Iris pigment epithelial cell (primary cell): ENCODE data around the gene CMKLR1.

Source experiments
- DNase-seq: peaks from one replicate; pipeline ENCODE4 v3.0.0-alpha.2; 2011; ENCODE audit warnings: low read depth

The CMKLR1 gene

GRCh38 chr12:108335349-108336119 lies 3.6 kb downstream of the CMKLR1 start:
- no peak for DNase-seq

DNA sequence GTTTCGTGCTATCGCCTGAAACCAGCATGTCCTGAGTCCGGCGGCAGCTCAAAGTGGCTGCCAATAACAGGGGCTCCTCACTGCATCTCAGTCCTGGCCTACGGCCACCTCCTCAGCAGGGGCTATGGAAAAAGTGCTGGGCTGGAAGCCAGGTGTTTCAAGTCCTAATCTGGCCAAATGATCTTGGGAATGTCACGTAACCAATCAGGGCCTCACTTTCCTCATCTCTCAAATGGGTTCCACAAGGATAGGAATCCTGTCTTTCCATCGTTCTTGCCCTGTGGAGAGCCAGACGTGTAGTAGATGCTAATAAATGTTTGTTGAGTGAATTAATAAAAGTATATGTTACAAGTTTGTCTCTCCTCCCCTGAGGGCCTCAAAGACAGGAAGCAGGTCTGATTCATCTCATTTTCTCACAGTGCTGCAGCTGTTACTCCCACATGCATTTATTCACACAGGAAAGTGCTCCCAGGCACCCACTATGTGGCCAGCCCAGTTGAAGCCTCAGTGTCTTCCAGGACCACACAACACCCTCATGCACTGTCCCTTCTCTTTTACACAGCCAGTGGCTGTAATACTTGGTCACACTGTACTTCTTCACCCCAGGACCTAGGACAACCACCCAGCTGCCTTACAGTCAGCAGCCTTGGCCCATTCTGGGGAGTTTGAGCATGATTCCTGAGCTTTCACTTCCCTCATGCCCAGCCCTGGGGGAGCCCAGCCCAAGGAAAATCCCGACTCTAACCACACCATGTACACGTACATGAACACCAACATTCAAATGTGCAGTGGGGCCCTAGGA lies 5.0 kb downstream of the CMKLR1 start:
- peak; percentile 58 for DNase-seq

GRCh38 chr12:108332791-108333382 lies 6.2 kb downstream of the CMKLR1 start:
- no peak for DNase-seq

GRCh38 chr12:108328420-108328819 lies 10.7 kb downstream of the CMKLR1 start:
- DNase-seq = no peak

DNA sequence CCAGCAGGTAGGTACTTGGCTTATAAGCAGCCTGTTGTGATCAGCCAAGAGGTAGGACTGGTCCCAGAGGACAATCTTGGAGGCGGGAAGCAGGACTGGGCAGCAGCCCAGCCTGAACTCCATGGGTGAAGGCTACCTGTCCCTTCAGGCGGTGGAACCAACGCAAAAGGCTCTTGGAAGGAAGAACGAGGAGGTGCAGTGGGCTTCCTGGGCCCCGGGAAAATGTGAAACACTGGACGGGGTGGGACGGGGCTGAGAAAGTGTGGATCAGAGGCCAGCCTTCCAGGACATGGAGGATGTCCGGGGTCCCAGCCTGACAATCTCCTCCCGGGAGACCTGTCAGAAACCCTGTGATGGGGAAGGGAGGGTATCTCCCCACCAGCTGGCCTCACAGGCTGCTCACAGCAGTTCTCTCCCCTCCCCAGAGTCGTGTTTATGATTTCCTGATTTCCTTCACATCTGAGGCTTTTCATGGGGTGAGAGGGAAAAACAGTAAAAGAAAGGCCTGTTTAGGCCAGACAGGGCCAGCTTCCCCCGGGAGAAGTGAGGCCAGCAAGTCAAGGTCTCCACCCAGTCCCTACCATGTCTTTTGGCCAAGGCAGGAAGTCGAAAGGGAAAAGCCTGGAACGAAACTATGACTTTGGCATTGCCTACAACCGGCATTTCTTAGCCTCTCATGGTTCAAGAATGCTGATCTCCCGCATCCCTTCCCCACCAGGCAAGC lies 11.3 kb downstream of the CMKLR1 start:
- DNase-seq = no peak

- no peak for DNase-seq
These were observed 12.8 kb downstream of the CMKLR1 start for GRCh38 chr12:108326254-108326750.

- no peak for DNase-seq
These were observed 13.6 kb downstream of the CMKLR1 start for GRCh38 chr12:108325549-108325948.

- DNase-seq = no peak
These were observed 14.1 kb downstream of the CMKLR1 start for GRCh38 chr12:108325018-108325358.

GRCh38 chr12:108324351-108325017 lies 14.6 kb downstream of the CMKLR1 start:
- DNase-seq = no peak

DNA sequence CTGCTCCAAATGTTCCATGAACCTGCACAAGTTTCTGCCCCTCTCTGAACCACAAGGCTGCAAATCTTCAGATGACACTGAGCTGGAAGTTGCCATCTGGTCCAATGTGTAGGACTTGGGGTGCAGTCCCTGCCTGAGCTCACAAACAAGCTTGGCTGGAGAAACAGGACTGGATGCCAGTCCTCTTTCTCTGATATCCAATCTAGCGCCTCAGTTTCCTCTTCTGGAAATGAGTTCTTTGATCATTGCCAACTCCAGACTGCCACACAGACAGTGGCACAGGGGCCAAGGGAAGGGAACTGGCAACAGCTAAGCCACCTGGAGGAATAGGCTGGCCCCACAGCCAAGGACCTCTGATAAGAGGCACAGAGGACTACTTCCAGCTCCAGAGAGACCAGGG lies 15.5 kb downstream of the CMKLR1 start:
- no peak for DNase-seq

DNA sequence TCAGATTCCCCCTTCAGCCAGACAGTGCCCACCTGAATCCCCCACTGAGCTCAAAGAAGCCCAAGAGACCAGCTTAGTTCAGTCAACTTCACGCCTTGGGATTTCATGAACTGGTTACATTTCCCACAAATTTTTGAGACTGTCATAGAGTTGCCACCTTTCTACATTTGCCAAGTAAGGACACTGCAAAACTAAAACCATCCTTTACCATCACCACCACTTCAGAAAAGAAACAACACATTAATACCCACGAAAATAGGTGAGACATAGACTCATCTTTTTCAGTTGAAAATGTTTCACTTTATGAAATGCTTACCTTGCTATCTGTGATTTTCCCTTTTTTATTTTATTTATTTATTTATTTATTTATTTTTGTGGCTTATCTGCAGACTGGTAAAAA lies 16.1 kb downstream of the CMKLR1 start:
- no peak for DNase-seq

GRCh38 chr12:108321688-108322087 lies 17.4 kb downstream of the CMKLR1 start:
- no peak for DNase-seq

DNA sequence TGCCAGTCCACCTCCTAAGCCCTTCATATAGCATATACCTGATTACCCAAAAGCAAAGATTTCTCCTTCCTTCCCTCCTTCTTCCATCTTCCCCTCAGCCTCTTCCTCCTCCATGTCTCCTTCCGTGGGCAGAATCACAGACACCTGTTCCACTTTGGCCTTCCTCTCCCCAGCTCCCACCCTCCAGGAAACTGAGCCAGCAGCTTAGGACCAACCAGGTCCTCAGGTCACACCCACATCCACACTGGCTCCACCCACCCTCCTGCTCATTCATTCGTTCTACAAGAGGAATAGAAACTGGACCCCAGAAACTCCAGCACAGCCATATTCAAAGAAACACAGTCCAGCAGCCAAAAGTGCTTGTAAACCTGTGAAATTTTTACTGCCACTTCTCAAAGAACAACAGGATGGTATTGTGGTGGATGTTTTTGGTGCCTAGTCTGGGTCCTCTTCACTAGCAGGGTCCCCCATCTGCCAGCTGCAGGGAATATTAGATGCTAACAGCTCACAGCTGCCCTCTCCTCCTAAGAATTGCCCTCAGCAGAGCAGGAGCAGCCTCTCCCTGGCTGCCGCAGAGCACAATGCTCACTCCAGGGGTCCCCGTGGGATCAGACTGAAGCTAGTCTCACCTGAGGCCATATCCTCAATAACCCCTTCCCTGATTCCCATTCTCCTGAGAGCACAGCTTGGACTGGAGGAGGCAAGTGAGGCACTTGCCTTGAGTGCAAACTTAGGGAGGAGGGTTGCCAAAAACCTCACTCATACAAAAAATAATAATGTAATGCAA lies 18.4 kb downstream of the CMKLR1 start:
- DNase-seq = no peak

- no peak for DNase-seq
These were observed 19.6 kb downstream of the CMKLR1 start for GRCh38 chr12:108319277-108320234.

DNA sequence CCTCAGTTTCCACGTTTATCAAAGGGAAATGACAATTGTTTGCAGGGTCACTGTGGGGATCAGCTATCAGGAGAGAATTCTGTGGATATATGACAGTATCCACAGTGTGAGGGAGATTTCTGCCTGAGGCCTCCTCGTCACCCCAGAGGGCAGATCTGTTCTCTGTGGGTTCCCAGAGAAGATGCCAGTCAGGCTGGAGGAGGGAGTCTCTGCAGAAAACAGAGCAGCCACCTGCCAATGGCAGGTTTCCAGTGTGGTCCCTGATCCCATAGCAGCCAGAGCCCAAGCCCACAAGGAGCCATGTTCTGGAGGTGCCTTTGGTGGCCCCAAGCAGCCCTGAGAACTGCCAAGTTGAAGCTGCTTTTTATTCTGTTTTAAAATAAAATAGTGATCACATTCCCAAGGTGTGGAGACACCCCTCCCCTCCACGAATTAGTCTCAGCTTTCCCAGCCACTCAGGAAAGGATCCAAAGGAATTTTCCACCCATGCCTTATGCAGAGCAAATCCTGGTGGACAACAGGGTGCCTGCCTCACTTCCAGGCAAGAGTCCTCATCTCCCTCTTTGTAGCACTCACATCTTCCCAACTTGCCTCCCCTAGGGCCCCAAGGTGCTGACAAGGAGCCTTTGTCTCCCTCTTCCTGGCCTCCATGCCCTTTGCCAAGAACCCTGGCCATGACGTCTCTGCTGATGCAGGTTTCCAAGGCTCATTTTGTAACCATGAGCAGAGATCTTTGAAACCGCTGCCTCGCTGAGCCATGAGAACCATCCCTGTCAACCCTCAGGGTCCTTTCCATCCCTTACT lies 20.4 kb downstream of the CMKLR1 start:
- DNase-seq = no peak

GRCh38 chr12:108317308-108318234 lies 21.5 kb downstream of the CMKLR1 start:
- no peak for DNase-seq

- no peak for DNase-seq
These were observed 22.7 kb downstream of the CMKLR1 start for GRCh38 chr12:108316176-108317086.
